Limb (tissue), 2 donors: ENCODE data around the gene RAD18.

ENCODE experiments used
- DNase-seq, 2 donors: peaks; one replicate each; pipeline ENCODE4 v3.0.0-alpha.2; 2016; ENCODE audit errors: extremely low spot score in 2 of 2

Gene RAD18

DNA sequence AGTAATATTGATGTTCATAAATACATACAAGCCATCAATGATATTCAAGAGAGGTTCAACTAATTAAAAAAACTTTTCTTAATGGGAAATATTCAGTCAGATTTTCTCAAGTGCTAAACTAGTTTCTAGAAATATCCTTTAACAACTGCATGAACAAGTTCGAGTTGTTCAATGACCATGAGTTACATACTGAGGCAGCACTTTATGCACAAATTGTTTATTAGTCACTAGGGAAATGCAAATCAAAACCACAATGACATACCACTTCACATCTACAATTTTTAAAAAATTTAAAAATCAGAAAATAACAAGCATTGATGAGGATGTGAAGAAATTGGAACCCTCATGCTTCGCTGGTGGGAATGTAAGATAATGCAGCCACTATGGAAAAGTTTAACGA, 62.4 kb downstream of the RAD18 start:
- DNase-seq, result no peak

DNA sequence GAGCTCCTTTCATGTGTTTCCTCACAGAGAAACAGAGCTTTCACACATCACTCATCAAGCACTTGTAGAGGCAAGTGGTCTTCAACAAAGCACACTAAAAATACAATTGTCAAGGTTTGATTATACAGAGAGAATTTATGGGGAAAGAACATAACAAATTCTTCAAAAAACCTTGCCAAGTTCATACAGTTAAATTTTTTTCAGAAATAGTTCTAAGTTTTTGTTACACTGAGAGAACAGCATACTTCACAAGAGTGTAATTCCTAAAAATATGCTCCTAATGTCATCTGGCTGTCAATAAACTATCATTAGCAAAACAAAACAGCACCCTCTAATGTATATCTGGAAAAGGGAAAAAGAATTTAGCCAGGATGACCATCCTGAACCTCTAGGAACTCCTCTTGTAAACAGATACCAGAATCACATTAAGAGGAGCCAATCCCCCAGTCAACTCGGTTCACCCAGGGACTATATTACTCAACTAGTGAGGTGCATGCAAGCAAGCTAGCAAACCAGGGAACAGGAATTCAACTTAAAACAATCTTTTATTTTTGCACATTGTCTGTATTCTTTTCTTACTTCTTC, 63.3 kb downstream of the RAD18 start:
- DNase-seq, result no peak

DNA sequence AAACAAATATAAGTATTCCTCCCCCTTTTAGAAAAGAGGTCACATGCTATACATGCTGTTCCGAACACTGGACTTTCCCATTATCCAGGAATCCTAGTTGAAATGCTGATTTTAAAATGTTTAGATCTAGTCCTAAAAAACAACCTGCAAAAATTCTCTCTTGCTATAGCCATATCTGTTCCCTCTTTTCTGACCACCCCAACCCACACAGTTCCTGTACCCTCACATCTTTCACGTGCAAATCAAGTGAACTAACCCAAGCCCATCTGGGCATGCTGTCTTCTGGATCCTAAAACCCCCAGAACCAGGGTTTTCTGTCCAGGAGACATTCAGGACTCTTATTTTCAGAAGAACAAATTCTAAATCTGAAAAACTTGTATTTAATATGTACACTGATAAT, 67.4 kb downstream of the RAD18 start:
- DNase-seq, result no peak

DNA sequence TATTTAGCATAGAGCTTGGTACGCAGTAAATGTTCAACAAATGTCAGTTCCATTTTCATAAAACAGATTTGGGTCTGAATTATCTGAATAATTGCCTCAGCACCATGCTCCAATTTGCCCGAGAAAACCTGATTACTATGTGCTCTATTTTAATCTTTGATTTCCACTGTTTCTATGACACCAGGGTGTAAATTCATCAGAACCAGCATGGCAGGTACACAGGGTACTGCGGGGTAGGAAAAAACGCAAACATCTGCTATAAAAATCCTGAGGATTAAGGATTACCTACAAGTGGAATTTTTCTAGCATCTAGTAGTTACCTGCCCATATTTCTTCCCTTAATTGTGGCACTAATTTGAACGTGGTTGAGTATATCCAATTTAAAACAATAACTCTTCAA, 70.3 kb downstream of the RAD18 start:
- no peak for DNase-seq

DNA sequence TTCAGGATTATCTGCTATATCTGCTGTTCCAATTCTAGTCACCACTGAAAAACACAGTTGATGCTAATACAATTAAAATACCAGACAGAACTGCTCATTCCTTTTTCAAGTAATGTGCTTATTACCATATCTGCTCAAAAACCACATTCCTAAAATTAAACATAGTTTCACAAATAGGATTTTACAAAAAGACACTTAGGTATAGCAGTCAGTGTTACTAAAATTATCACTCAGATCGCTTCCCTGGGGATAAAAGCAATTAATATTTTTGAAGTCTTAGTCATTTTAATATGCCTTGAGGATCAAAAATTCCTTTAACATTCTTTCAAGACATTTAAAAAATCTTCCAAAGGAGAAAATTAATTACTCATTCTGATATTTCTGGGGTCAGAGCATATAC, 71.5 kb downstream of the RAD18 start:
- DNase-seq, result no peak

DNA sequence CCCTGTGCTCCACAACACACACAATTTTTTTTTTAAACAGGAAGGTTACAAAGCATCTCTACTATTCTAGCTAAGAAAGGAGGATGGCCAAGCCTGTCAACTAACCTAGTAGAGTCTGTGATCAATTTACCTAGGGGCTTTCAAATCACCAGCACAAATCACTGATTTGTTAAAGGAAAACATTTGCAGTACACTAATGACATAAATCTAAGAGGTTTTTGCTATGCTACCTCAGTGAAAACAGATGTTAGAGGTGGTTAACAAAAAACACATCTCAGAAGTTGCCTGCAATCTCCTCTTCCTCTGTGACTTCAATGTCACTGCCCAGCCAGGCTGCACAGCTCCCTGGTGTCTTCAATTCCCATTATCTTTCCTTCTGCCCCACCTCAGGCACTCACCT, 72.0 kb downstream of the RAD18 start:
- no peak for DNase-seq

DNA sequence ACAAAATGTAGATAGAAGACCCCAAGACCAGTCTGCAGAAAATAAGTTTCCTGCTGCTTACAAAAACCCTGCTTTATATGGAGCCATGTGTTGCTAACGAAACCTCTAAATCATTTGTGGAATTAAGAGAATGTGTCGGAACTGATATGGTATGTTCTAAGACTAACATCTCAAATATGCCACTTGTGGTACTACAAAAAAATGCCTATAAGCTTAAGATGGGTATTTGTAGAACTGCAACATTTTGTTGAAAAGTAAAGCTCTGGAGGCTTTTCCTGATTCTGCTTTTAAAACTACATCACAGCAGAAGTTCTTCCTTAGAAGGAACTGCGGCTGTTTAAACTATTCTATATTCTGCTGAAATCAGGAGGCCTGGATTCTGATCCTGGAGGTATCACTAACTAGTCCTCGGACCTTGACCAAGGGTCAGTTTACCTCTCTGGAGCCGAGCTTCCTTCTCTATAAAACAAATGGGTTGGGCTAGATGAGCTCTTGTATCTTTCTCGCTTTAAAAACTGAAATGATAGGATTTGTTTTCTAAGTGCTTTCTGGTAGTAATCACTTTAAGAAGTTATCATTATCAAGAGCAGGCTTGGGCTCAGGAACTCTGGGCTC, 74.9 kb downstream of the RAD18 start:
- no peak for DNase-seq

DNA sequence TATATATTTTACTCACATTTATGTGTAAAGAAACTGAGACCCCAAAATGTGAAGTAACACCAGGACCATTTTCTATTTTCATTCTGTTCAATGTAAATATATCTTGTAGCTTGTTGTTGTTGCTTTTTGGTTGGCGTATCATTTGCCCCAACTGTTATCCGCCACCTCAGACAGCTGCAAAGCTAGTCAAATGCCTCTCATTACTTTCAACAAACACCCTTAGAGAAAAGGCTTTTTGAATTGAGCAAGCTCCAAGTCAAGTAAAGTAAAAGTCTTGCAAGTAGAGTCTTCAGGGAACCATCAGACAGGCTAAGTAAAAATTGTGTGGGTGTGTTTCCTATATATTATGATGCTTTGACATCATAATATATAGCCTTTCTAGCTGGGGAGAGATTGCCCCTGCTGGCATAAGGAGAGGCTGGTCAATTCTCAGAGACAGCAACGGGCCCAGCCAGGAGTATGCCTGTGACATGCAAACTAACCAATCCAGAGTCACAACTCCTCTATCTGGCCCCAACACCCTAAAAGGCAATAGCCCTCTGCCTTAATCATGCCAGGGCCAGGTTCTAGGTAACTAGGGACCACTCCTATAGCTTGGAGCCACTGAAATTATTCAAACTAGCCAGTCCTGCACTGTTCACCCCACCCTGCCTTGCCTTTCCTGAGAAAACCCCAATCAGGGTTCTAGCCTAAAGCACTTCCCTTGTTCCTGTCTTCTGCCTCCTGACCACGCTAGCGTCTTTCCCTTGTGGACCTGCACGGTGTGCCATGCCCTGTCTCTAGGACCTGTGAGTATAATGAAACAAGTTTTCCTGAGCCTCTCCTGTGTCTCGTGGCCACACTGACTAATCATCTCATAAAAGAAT, 75.6 kb downstream of the RAD18 start:
- no peak for DNase-seq

DNA sequence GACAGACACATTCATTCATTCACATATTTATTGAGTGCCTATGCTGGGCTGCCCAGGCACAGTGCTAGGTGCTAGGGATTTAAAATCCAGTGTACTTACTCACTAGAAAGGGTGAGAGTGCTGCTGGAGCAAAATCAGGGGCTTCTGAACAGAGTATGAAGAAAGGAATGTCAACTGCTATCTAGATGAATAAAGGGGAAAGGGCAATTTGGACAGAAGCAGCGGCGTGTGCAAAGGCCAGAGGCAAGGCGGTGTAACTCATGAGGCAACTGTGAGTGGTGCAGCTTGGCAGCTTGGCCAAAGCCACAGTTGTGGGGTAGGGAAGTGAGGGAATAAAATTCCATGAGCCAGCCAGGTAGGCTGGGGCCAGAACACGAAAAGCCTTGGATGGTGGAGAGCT, 76.7 kb downstream of the RAD18 start:
- DNase-seq, result no peak

DNA sequence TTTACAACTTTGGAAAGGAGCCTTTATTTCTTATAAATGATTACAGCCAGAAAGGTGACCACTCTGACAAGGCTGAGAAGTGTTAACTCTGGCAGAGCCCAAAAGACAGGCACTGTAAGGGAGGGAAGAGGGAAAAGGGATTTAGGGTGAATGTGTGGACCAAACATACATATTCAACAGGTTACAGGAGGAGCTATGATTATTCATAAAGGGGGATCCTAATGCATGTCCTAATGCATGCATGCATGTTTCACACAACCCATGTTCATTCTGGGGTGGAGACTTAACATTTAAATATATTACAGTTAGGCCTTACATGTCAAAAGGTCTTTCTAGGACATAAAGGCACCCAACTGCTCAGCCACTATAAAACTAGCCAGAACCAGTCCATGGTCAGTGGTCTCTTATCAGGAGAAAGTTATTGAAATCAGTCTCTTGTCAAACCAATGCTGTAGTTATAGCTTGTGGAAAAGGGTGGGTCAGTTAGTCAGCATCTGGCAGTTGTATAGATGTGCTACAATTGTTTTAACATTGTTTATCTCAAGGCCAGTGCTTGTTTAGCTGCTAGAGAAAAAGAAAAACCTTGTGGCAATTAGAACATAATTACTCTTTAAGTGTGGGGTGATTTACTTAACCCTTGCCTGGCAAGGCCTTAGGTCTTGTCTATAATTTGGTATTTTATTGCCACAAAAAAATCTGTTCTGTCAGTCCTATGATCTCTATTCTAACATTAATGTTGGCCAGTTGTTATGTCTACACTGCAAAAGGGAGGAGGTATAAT, 77.5 kb downstream of the RAD18 start:
- no peak for DNase-seq

DNA sequence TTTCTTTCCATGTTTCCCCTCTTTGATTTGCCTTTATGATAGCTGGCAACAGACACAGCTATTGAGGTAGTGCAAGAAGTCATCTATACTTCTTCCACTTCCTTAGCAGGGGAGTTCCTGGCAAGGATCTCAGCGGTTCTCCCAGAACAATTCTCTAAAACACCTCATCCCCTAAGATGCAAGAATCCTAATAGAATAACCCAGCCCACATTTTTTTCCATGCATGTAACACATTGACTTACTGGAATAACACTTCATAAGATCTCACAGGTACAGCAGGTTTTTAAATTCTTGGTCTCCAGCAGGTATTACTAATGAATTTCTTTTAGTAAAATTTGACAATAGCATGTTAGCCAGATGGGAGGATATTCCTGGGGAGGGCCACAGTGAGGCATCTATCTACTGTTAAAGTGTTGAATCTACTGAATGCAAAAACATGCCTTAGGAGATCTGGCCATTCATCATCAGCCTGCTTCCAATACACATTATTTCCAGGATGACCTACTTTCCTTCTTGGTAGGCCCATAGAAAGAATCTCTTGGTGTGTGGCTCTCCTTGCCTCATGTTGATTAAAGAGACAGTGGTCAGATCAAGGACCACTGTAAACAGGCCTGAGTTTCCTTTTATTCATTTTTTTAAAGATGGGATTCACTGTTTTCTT, 78.5 kb downstream of the RAD18 start:
- DNase-seq, result no peak

DNA sequence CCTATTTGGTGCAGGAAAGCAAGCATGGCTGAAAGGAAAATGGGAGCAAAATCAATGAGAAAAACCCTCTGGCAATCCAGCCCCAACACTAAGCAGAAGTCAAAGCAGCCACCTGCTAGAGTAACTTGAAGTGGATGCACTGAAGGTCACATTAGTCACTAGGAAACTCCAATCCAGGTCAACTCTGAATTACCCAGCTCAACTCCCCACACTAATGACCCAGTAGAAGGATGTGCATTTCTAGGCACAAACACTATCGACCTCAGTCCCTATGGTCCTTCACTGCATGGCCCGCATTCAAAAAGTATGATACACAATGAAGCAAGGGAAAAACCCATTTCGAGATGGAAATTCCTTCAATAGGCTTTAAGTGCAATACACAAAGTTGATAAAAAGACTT, 80.6 kb downstream of the RAD18 start:
- no peak for DNase-seq

DNA sequence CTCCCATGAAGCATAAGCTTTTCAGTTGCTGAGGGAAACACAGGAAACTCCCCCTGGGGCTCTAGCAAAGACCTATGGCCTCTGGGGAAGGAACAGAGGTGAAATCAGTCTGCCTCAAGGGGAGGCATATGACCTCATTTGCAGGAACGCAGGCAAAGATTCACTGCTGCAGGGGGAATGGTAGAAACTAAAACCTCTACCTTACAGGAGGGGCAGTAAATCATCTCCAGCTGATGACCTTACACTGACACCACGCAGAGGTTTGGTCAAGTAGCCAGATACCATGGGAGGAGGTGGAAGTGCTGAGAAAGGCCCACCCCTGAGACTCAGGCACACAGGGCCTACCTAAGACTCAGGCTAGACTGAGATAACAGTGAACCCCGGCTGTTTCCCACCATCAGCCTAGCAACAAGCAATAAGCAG, 81.1 kb downstream of the RAD18 start:
- no peak for DNase-seq

DNA sequence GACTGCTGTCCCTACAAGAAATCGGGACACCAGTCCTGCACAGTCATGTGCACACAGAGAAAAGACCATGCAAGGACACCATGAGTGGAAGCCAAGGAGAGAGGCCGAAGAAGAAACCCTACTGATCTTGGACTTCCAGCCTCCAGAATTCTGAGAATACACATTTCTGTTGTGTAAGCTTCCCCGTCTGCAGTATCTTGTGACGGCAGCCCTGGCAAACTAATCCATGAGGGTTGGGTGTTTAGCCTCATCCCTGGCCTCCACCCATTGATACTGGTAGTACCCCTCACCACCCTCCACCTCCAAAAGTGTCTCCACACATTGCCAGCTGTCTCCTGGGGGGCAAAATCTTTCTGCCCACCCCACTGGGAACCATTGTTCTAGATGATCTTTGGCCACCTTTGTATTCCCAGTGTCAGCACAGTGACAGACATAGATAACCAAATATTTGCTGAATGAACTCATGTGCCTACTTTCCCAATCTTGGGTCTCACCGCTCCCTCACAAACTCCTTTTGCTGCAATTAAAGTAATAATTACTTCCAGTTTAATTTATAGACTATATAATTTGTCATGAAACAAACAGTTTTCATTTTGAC, 83.8 kb downstream of the RAD18 start:
- DNase-seq, result no peak

DNA sequence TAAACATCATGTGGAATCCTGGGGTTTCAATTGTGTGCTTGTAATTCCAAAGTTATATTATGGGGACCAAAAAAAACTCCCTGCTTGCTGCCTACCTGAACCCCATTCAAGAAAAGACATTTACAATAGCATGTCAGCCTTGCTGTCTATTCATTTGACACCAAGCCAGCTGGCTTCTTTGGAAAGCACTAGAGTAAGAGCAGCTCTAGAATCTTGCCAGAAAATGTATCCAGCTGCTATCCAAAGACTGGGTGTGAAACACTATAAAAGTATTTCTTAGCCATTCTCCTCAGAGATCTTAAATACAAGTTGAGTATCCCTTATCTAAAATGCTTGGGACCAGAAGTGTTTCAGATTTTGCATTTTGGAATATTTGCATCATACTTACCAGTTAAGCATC, 87.4 kb downstream of the RAD18 start:
- no peak for DNase-seq

DNA sequence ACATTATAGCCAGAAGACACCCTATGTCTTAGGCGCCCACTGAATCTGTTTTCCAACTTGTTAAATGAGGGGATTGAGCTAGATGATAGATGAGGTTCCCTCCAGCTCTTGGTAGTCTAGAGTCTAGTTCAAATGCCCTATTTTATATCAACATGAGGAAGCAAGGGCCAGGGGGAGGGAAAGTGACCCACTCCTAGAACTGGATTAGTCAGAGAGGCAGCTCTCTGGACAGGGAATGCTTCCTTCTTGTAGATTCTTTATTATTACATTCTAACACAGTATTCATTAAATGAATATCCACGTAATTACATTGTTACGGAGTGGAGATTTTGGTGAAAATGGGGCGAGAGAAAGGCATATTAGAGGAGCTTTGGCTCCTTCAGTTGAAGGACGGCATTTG, 89.5 kb downstream of the RAD18 start:
- DNase-seq, result no peak

DNA sequence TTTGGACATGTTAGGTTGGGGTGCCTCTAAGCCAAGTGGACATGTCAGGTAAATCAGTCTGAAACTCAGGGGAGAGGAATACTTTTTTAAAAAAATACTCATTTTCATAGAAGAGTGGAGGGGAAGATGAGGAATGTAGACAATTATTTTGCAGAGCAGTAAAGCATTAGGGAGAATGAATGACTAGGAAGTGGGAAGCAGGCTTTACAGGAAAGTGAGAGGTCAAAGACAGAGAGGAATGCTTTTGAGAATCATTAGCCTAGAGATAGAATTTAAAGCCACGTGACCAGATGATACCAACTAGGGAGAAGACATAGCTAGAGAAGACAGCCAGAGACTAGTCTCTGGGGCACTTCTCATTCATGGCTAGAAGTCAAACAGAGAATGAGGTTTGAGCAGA, 91.0 kb downstream of the RAD18 start:
- no peak for DNase-seq

DNA sequence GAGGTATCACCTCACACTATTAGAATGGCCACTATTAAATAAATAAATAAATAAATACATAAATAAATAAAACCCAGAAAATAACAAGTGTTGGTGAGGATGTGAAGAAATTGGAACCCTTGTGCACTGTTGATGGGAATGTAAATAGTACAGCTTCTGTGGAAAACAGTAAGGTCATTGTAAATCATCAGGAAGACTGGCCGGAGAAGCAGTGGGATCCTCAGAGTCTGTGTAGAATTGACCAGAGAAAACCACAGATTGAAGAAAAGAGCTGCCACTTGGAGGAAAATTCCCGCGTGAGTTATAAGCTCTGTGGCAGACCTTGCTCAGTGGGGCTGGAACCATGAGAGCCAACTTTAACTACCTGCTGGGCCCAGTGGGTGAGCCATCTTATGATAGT, 92.0 kb downstream of the RAD18 start:
- no peak for DNase-seq

DNA sequence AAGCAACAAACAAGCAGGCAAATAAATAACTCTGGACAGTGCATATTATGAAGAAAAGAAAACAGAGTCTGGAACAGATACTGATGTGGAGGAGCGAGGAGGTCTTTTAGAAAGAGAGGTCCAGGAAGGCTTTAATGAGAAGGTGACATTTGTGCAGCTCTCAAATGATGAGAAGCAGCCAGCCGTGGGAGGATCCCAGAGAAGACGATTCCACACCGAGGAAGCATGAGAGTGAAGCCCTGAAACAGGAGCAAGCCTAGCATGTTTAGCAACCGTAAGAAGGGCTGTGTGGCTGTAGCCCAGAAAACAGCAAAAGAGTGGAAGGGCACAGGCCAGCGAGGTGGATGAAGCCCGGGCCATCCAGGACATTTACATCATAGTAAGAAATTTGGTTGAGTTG, 93.1 kb downstream of the RAD18 start:
- no peak for DNase-seq

DNA sequence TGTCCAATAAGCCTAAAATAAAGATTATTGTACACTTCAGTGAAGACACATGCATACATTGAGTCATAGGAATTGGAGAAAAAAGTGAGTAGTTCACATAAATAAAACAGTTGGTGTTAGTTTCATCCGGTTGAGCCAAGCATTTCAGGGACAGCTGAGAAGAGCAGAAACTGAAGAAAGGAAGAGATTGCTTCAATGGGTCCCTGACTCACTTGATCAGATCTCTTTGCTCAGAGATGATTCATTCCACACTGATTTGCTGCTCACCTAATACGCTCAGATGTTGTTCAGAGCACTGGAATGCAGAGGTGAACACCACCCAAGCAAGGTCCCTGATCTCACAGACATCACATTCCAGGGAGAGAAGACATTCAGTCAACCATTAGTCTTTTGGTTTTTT, 93.7 kb downstream of the RAD18 start:
- DNase-seq, result no peak

DNA sequence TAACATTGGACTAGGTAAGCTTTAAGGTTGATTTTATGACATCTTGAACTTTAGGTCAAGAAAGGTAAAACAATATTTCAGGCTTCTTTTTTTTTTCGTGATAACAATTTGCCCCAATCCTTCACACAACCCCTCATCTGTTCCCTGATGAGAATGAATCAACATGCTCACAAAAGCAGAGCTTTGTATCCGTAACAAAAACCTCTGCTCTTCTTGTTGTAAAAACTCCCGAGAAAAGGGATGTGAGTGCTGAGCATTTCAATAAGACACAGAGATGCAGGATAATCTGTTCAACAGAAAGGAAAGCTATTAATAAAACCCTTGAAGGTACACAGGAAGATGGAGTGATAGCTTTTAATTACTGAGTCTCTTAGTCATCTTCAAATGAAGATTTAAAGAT, 94.3 kb downstream of the RAD18 start:
- no peak for DNase-seq
